ENCODE results near the gene HEG1.

DNA sequence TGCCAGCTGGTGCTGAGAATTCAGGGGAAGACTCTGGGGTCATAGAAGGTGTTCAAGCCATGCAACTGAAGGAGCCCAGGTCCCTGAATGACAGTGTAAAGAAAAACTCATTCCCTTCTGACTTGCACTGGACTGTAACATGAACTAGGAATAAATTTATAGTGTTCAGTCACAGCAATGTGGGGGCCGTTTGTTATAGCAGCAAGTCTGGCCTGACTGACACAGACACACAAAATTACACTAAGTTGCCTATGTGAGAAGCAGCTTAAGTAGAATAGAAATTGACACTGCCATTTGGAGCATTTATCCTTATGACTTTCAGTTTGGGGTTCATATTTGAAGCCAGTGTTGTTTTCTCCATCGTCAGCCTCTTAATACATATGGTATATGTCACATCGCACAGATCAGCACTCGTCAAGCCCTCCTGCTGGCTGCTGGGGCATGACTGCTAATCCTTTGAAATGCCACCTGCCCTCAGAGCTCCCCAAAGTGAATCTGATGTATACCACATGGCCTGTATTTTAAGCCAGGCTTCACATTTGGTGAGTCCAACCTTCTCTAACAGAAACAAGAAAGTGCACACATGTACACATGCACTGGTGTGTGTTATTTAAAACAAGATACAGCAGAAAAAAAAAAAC, 17.1 kb upstream of the HEG1 start:
- TF ChIP-seq CTCF (conservative IDR thresholded peaks at IDR 0.05; ENCODE audit: low read depth, low read length), result no peak
- TF ChIP-seq EZH2 (IDR thresholded peaks at IDR 0.05; ENCODE audit: borderline replicate concordance, low read depth, low read length, poor library complexity, severe bottlenecking), result no peak

Data from A673 (cell line).